ENCODE results near the gene PCDHA5.

DNA sequence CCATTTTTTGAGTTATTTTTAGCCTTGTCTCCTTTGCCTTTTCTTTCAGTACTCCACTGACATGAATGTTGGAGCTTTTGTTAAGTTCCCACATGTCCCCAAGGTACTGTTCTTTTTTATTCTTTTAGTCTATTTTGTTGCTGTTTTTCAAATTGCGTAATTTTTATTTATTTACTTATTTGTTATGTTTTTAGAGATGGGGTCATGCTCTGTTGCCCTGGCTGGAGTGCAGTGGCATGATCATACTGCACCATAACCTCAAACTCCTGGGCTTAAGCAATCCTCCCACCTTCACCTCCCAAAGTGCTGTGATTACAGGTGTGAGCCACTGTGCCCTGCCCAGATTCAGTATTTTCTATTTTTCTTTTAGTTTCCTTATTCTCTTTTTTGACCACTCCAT lies 40.9 kb upstream of the PCDHA5 start:
- TF ChIP-seq, protein P1, sequence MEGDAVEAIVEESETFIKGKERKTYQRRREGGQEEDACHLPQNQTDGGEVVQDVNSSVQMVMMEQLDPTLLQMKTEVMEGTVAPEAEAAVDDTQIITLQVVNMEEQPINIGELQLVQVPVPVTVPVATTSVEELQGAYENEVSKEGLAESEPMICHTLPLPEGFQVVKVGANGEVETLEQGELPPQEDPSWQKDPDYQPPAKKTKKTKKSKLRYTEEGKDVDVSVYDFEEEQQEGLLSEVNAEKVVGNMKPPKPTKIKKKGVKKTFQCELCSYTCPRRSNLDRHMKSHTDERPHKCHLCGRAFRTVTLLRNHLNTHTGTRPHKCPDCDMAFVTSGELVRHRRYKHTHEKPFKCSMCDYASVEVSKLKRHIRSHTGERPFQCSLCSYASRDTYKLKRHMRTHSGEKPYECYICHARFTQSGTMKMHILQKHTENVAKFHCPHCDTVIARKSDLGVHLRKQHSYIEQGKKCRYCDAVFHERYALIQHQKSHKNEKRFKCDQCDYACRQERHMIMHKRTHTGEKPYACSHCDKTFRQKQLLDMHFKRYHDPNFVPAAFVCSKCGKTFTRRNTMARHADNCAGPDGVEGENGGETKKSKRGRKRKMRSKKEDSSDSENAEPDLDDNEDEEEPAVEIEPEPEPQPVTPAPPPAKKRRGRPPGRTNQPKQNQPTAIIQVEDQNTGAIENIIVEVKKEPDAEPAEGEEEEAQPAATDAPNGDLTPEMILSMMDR (IDR thresholded peaks at IDR 0.05) = no peak
- TF ChIP-seq POLR2A (IDR thresholded peaks at IDR 0.05) = no peak

Data from heart left ventricle (tissue), 13 donors.